BE2C (cell line): ENCODE data around the gene PDE6A.

Source experiments
- DNase-seq: peaks from one replicate; pipeline ENCODE4 v3.0.0-alpha.2; 2020
- H3K27me3 ChIP-seq: fragments of 250-450 bp; sonication (Bioruptor Pico); 2 replicates; pipeline ENCODE4 v1.5.1; 2020; ENCODE audit warnings: mild to moderate bottlenecking
- H3K36me3 ChIP-seq: fragments of 250-450 bp; sonication (Bioruptor Pico); 2 replicates; pipeline ENCODE4 v1.5.1; 2020; ENCODE audit warnings: mild to moderate bottlenecking
- H3K4me1 ChIP-seq: fragments of 250-450 bp; sonication (Bioruptor Pico); 2 replicates; pipeline ENCODE4 v1.5.1; 2020
- H3K4me3 ChIP-seq: 2 replicates; pipeline ENCODE4 v1.5.1; 2011; ENCODE audit warnings: low read depth, low read length
- H3K9me3 ChIP-seq: fragments of 250-450 bp; sonication (Bioruptor Pico); 2 replicates; pipeline ENCODE4 v1.5.1; 2020
- TF ChIP-seq, protein P1 (sequence below): IDR thresholded peaks from 2 replicates; pipeline ENCODE4 v1.5.1; 2012; ENCODE audit warnings: mild to moderate bottlenecking, low read depth, low read length

The PDE6A gene

GRCh38 chr5:149938279-149938678 is 6.3 kb downstream of the PDE6A start:
- Histone ChIP-seq H3K36me3 (no peaks in the 10 kb centered on the region), H3K27me3 (no peaks in the 10 kb centered on the region), H3K4me3 (no peak overlapping the region), H3K9me3 (no peaks in the 10 kb centered on the region), H3K4me1 (no peaks in the 10 kb centered on the region)
- TF ChIP-seq, protein P1, sequence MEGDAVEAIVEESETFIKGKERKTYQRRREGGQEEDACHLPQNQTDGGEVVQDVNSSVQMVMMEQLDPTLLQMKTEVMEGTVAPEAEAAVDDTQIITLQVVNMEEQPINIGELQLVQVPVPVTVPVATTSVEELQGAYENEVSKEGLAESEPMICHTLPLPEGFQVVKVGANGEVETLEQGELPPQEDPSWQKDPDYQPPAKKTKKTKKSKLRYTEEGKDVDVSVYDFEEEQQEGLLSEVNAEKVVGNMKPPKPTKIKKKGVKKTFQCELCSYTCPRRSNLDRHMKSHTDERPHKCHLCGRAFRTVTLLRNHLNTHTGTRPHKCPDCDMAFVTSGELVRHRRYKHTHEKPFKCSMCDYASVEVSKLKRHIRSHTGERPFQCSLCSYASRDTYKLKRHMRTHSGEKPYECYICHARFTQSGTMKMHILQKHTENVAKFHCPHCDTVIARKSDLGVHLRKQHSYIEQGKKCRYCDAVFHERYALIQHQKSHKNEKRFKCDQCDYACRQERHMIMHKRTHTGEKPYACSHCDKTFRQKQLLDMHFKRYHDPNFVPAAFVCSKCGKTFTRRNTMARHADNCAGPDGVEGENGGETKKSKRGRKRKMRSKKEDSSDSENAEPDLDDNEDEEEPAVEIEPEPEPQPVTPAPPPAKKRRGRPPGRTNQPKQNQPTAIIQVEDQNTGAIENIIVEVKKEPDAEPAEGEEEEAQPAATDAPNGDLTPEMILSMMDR: no peak
- DNase-seq: peak; percentile 28

DNA sequence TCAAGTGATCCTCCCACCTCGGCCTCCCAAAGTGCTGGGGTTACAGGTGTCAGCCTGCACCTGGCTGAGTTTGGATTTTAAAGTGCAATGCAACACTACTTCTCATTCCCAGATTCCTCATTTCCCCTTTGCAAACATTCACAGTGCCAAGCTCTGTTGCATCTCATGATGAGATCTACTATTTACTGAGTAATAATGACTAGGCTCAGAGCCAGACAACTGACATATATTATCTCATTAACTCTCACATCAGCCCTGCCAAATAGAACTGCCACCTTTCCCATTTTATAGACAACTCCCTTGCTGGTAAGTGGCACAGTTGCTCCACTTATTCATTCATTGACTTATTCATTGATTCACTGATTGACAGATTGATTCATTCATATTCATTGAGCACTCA is 7.0 kb downstream of the PDE6A start:
- H3K9me3 ChIP-seq: no peaks in the 10 kb centered on the region
- no peaks in the 10 kb centered on the region for H3K27me3 ChIP-seq
- no peak overlapping the region for H3K4me3 ChIP-seq
- H3K4me1 ChIP-seq: no peaks in the 10 kb centered on the region
- H3K36me3 ChIP-seq: no peaks in the 10 kb centered on the region
- no peak for DNase-seq
- TF ChIP-seq, protein P1: no peak

DNA sequence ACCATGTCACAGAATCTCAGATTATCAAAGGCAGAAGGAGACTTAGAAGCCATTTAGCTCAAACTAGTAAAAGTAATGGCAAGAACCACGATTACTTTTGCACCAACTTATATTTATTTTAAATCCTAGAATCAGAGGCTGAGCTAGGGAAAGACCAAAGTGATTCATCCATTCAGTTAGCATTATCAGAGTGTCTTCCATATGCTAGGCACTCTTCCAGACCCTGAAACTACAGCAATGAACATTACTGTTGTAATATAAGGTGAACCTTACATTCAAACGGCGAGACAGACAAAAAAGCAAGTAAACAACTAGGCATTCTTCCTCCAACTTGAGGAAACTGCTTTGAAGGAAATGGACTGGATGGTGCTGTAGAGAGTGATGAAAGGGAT is 7.9 kb downstream of the PDE6A start:
- no peaks in the 10 kb centered on the region for H3K9me3 ChIP-seq
- no peak for DNase-seq
- no peak overlapping the region for H3K4me3 ChIP-seq
- no peaks in the 10 kb centered on the region for H3K27me3 ChIP-seq
- TF ChIP-seq, protein P1: no peak
- H3K4me1 ChIP-seq: no peaks in the 10 kb centered on the region; the same call in 1 of the 2 replicates
- H3K36me3 ChIP-seq: no peaks in the 10 kb centered on the region

DNA sequence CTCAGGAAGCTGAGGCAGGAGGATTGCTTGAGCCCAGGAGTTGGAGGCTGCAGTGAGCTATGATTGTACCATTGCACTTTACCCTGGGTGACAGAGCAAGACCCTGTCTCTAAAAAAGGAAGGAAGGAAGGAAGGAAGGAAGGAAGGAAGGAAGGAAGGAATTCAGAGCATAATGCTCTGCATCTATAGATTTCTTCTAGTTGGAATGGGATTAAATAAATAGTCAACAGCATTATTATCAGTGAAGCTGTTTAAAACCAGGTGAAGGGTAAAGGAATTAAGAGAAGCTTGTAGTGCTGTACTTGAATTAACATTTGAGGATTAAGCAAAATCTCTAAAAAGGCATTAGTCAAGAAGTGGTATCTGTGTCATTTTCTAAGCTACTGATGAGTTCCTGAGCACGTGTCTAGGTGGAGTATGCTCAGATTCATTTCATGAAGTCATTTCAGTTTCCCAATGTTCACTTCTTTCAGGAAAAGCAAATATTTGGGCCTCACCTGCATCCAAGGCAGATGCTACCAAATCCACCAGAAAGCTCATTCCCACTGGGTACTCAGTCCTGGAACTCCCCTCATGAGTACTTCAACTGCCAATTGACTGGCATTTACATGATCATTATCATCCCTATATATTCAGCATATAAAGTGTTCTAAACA is 8.4 kb downstream of the PDE6A start:
- no peaks in the 10 kb centered on the region for H3K9me3 ChIP-seq
- no peak overlapping the region for H3K4me3 ChIP-seq
- H3K36me3 ChIP-seq: no peaks in the 10 kb centered on the region
- no peak for DNase-seq
- no peaks in the 10 kb centered on the region for H3K27me3 ChIP-seq
- H3K4me1 ChIP-seq: no peaks in the 10 kb centered on the region; the same call in 1 of the 2 replicates
- TF ChIP-seq, protein P1: no peak

DNA sequence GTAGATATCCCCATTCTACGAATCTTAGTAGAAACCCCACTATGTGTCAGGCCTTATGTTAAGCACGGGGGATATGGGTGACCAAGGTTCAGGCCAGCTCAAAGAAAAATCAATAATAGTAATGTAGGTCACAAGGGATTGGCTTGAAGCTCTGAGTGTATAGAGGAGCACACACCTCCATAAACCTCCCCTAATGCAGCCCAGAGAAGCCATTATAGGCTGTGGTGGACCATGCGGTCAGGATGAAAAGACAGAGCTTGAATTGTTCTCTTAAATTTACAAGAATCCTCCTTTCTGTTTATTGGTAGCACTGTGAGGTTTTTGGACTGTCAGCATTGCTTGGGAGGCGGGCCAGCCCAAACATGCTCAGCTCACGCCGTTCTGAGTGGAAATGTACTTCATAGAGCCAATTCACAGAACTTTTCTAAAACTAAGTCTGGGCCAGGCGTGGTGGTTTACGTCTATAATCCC is 9.1 kb downstream of the PDE6A start:
- TF ChIP-seq, protein P1: no peak
- no peaks in the 10 kb centered on the region; the same call in 1 of the 2 replicates for H3K4me1 ChIP-seq
- no peak overlapping the region for H3K4me3 ChIP-seq
- no peaks in the 10 kb centered on the region for H3K9me3 ChIP-seq
- no peak for DNase-seq
- no peaks in the 10 kb centered on the region for H3K27me3 ChIP-seq
- no peaks in the 10 kb centered on the region for H3K36me3 ChIP-seq
